K562 (cell line): Measurements from ENCODE around the gene AIMP1. TPM values are rescaled to one million over a fixed set of nuclear protein-coding genes. Genes with fewer than 3 reads are reported as not detected.
A peak's percentile ranks its signal among the peaks of the same experiment; 100 is the strongest.

Source experiments
- ATAC-seq: fragments of 200-7000 bp; cut with Tn5 transposase; 3 replicates; pipeline ENCODE4 v1.9.1; 2020; ENCODE audit warnings: moderate library complexity
- BruUV-seq: library from RNA; stranded (reverse); fragments of 400-500 nt; replicated peaks from 2 replicates; lab custom pipeline; 2021; lab: Mats Ljungman, UMichigan
- CTCF ChIA-PET: fragments of 300-600 bp; formaldehyde crosslinking; extraction: SDS; loops from one replicate; lab custom pipeline; 2021; ENCODE audit warnings: low intra/inter-chr PET ratio; lab: Yijun Ruan, JAX
- POLR2A ChIA-PET: fragments of 300-600, 350-650 bp; sonication (Branson Sonifier 250); formaldehyde crosslinking; extraction: SDS; loops from one replicate; lab custom pipeline; 2021; ENCODE audit warnings: antibody characterized with exemption, inconsistent platforms; lab: Yijun Ruan, JAX
- DNase-seq, 4 experiments: peaks; one replicate each; pipeline versions ENCODE4 v3.0.0 to v3.0.0-alpha.2; 2011 to 2018; ENCODE audit warnings: low spot score in 3 of 4, mixed read lengths in 3 of 4; ENCODE audit errors: extremely low read depth in 1 of 4
- FAIRE-seq: peaks from 2 replicates; lab custom pipeline; 2011; peaks lifted over from hg19 to GRCh38; lab: Jason Lieb, UNC
- H2AFZ ChIP-seq: 2 replicates; pipeline ENCODE4 v1.6.0; 2011; ENCODE audit warnings: low read depth, low read length, control low read depth, inconsistent platforms
- H3K27ac ChIP-seq: fragments of 200-600 bp; 3 replicates; pipeline ENCODE4 v1.8.0; 2011; ENCODE audit warnings: low read depth, mild to moderate bottlenecking, control low read depth, inconsistent platforms, low read length, moderate library complexity, mixed read lengths; ENCODE audit errors: extremely low read depth
- H3K27me3 ChIP-seq, 2 experiments: fragments of 300-600 bp in 1 of 2; 2 replicates in 1 of 2; 3 replicates in 1 of 2; pipeline versions ENCODE4 v1.6.0 to v1.8.0; 2011; ENCODE audit warnings: inconsistent platforms in 2 of 2, low read length in 2 of 2, mild to moderate bottlenecking in 1 of 2, mixed read lengths in 1 of 2, moderate library complexity in 1 of 2; ENCODE audit not compliant: control insufficient read depth in 2 of 2, insufficient read depth in 2 of 2
- H3K36me3 ChIP-seq: fragments of 300-600 bp; 3 replicates; pipeline ENCODE4 v1.8.0; 2011; ENCODE audit warnings: mild to moderate bottlenecking, low read length, inconsistent platforms; ENCODE audit not compliant: control insufficient read depth, insufficient read depth
- H3K4me1 ChIP-seq, 2 experiments: fragments of 200-600 bp in 1 of 2; replicated peaks in 1 of 2; 2 replicates in 1 of 2; 3 replicates in 1 of 2; pipeline versions ENCODE4 v1.5.1 to v1.8.0; 2011; ENCODE audit warnings: inconsistent platforms in 2 of 2, low read length in 2 of 2, mild to moderate bottlenecking in 1 of 2, mixed read lengths in 1 of 2, moderate library complexity in 1 of 2; ENCODE audit not compliant: control insufficient read depth in 2 of 2, insufficient read depth in 2 of 2
- H3K4me2 ChIP-seq: 2 replicates; pipeline ENCODE4 v1.6.1; 2011; ENCODE audit warnings: low read length, control low read depth, inconsistent platforms, mixed read lengths; ENCODE audit not compliant: insufficient read depth
- H3K4me3 ChIP-seq: fragments of 200-600 bp; sonication (generic), shearing (Covaris generic); 2 replicates; pipeline ENCODE4 v1.5.1; 2016; ENCODE audit warnings: control low read depth, inconsistent platforms
- H3K79me2 ChIP-seq: fragments of 200-600 bp; 3 replicates; pipeline ENCODE4 v1.8.0; 2011; ENCODE audit warnings: low read length, inconsistent platforms; ENCODE audit not compliant: control insufficient read depth, insufficient read depth
- H3K9ac ChIP-seq, 2 experiments: 2 replicates each; pipeline versions ENCODE4 v1.6.0 to v1.6.1; 2011; ENCODE audit warnings: low read depth in 2 of 2, low read length in 2 of 2, control low read depth in 1 of 2, inconsistent platforms in 1 of 2, mild to moderate bottlenecking in 1 of 2, mixed read lengths in 1 of 2; ENCODE audit not compliant: insufficient read depth in 1 of 2
- H3K9me1 ChIP-seq: one replicate; pipeline ENCODE4 v1.6.0; 2011; ENCODE audit warnings: inconsistent platforms, mild to moderate bottlenecking, low read length, moderate library complexity; ENCODE audit not compliant: control insufficient read depth, insufficient read depth
- H3K9me3 ChIP-seq: replicated peaks from 2 replicates; pipeline ENCODE4 v1.5.1; 2011; ENCODE audit warnings: low read depth, low read length, inconsistent platforms; ENCODE audit not compliant: control insufficient read depth, insufficient read depth
- H4K20me1 ChIP-seq: replicated peaks from 2 replicates; pipeline ENCODE4 v1.6.1; 2011; ENCODE audit warnings: low read length, inconsistent platforms, mixed read lengths; ENCODE audit not compliant: control insufficient read depth, insufficient read depth
- CBX1 ChIP-seq: sonication (generic); IDR thresholded peaks from 2 replicates; pipeline ENCODE4 v1.6.1; 2016; ENCODE audit warnings: antibody characterized with exemption, low read depth, mild to moderate bottlenecking
- CEBPB ChIP-seq: fragments of 450-650 bp; IDR thresholded peaks from 2 replicates; pipeline ENCODE4 v1.6.1; 2016; ENCODE audit warnings: missing genetic modification characterization, missing compliant biosample characterization
- CEBPG ChIP-seq, 3 experiments: fragments of 200-800 bp in 1 of 3; sonication (Bioruptor generic) in 1 of 3; sonication (generic) in 1 of 3; formaldehyde crosslinking in 1 of 3; IDR thresholded peaks in 2 of 3; conservative IDR thresholded peaks in 1 of 3; 2 replicates each; pipeline versions ENCODE4 v1.6.1 to v1.8.0; 2016 to 2022; ENCODE audit warnings: missing compliant biosample characterization in 2 of 3, missing genetic modification characterization in 2 of 3, mild to moderate bottlenecking in 1 of 3, missing genetic modification reagents in 1 of 3
- FOXM1 ChIP-seq, 2 experiments: fragments of 450-650 bp in 1 of 2; sonication (generic) in 1 of 2; formaldehyde crosslinking in 1 of 2; IDR thresholded peaks; 2 replicates each; pipeline versions ENCODE4 v1.6.1 to v1.9.0; 2017 to 2022; ENCODE audit warnings: low read depth in 2 of 2, mild to moderate bottlenecking in 2 of 2, missing genetic modification reagents in 1 of 2, moderate library complexity in 1 of 2
- MAFG ChIP-seq: fragments of 450-650 bp; conservative IDR thresholded peaks from 2 replicates; pipeline ENCODE4 v1.6.1; 2016; ENCODE audit warnings: missing genetic modification characterization, missing compliant biosample characterization
- SMARCA5 ChIP-seq: fragments of 450-650 bp; IDR thresholded peaks from 2 replicates; pipeline ENCODE4 v1.6.1; 2016
- SREBF1 ChIP-seq: fragments of 150-350 bp; IDR thresholded peaks from 2 replicates; pipeline ENCODE4 v1.6.1; 2014; ENCODE audit warnings: antibody characterized with exemption, low read depth, low read length, borderline replicate concordance
- YY1 ChIP-seq, 3 experiments: IDR thresholded peaks; 2 replicates each; pipeline ENCODE4 v1.6.1; 2011; ENCODE audit warnings: low read length in 2 of 3, mild to moderate bottlenecking in 2 of 3, moderate library complexity in 2 of 3, borderline replicate concordance in 1 of 3, control low read depth in 1 of 3, low read depth in 1 of 3; ENCODE audit not compliant: insufficient read depth in 3 of 3, insufficient replicate concordance in 2 of 3, control insufficient read depth in 1 of 3, insufficient read length in 1 of 3; ENCODE audit errors: extremely low read depth in 1 of 3
- ZNF511 ChIP-seq: sonication (generic); formaldehyde crosslinking; IDR thresholded peaks from 2 replicates; pipeline ENCODE4 v1.8.0; 2022; ENCODE audit warnings: mild to moderate bottlenecking, missing genetic modification reagents
- ZNF512 ChIP-seq: IDR thresholded peaks from 2 replicates; pipeline ENCODE4 v1.6.1; 2016; ENCODE audit warnings: missing genetic modification characterization, missing compliant biosample characterization
- WGBS: fragments of 100-300 bp; shearing (Covaris generic); methylation state at CpG from one replicate; pipeline ENCODE4 v1.1.6; 2016; ENCODE audit warnings: low coverage, mixed read lengths; ENCODE audit not compliant: insufficient coverage; ENCODE audit errors: missing lambda C conversion rate; 5-methylcytosine and 5-hydroxymethylcytosine counted together
- in situ Hi-C: fragments of 300-500 bp; cut with MboI; formaldehyde crosslinking; loops from 4 replicates; pipeline ENCODE4 v1.15.0; 2018; ENCODE audit warnings: inconsistent platforms, mixed read lengths
- intact Hi-C: fragments of 100-400 bp; cut with micrococcal nuclease; formaldehyde crosslinking; loops from 2 replicates; pipeline ENCODE4 v1.14.2; 2022
- polyA plus RNA-seq, 8 experiments: library from polyadenylated mRNA; depleted of rRNA in 4 of 8; stranded (reverse) in 5 of 8; unstranded in 3 of 8; fragments of >200 nt; fragmentation: Nextera tagmentation in 2 of 8; fragmentation: Illumina TruSeq in 1 of 8; extraction: Ambion mirVana in 2 of 8; extraction: Trizol in 1 of 8; gene quantifications; 2 replicates each; pipeline versions ENCODE4 v1.2.1 to v1.2.3, GENCODE V29; 2011 to 2014; ENCODE audit warnings: inconsistent platforms in 1 of 8, missing spikeins in 1 of 8
- total RNA-seq, 7 experiments: library from RNA; depleted of rRNA in 6 of 7; stranded (reverse); fragments of >200 nt in 6 of 7; fragmentation: Illumina TruSeq in 2 of 7; extraction: Trizol in 2 of 7; gene quantifications; 2 replicates each; pipeline versions ENCODE4 v1.2.1 to v1.2.3, GENCODE V29; 2011 to 2021; ENCODE audit warnings: low replicate concordance in 1 of 7

Gene AIMP1
- total and polyA plus RNA-seq, 9 of the 15 experiments (the other 6 are each of a cell fraction or from before 2014, with no cell fraction given), result 39.9 to 141 (median 70.1) TPM

GRCh38 chr4:106287353-106287969 is 28.9 kb upstream of the AIMP1 start (continued):
- TF ChIP-seq SREBF1, result no peak
- peak; percentile 31; the same call in 1 of the 2 replicates for TF ChIP-seq MAFG (tag)
- no peak for TF ChIP-seq SMARCA5
- TF ChIP-seq CEBPB (tag), result peak; percentile 83
- TF ChIP-seq YY1 (IDR thresholded peaks at IDR 0.05; ENCODE audit: borderline replicate concordance in 1 of 3, control insufficient read depth in 1 of 3, extremely low read depth in 1 of 3, insufficient read depth in 3 of 3, insufficient read length in 1 of 3, insufficient replicate concordance in 2 of 3, low read depth in 1 of 3, low read length in 2 of 3), result peak in 1 of 3 experiments; percentile 28
- no peak for TF ChIP-seq CBX1
- TF ChIP-seq, all 486 proteins: peak for 10

- Histone ChIP-seq H3K4me3 (no peak overlapping the region), H3K9me3 (no peaks in the 10 kb centered on the region), H3K4me2 (no peak overlapping the region), H4K20me1 (no peaks in the 10 kb centered on the region), H2AFZ (no peak overlapping the region), H3K4me1 (0 out of 5 replicates have a peak, but pooled peaks cover 0 to 4% of the 10 kb centered on the region in 2 experiments), H3K9ac (no peak overlapping the region), H3K36me3 (peaks cover 30% of the 10 kb centered on the region; the same call in 1 of the 3 replicates), H3K9me1 (no peaks in the 10 kb centered on the region), H3K79me2 (no peaks in the 10 kb centered on the region), H3K27ac (no peak overlapping the region), H3K27me3 (no peaks in the 10 kb centered on the region)
- ATAC-seq (no peak), DNase-seq (no peak), FAIRE-seq (no peak)
- TF ChIP-seq ZNF512 (tag) (no peak), FOXM1 (IDR thresholded peaks at IDR 0.05; ENCODE audit: low read depth) (no peak), FOXM1 (CRISPR knock-in tag; IDR thresholded peaks at IDR 0.05; ENCODE audit: low read depth) (no peak), ZNF511 (CRISPR knock-in tag) (no peak), CEBPG (CRISPR knock-in tag; IDR thresholded peaks at IDR 0.05) (no peak), CEBPG (tag; conservative IDR thresholded peaks at IDR 0.05 in 1 of 2, IDR thresholded peaks at IDR 0.05 in 1 of 2) (0 out of 4 replicates have a peak, but pooled peaks of 1 of the 2 experiments have one; percentile 40)
- intact Hi-C loops (no loop called here), in situ Hi-C loops (no loop called here)
- WGBS, result no CpG with 5 or more reads among the region's 2 CpGs
- ChIA-PET POLR2A (no interaction called here), CTCF (no interaction called here)
- BruUV-seq, result no TSS peak
These were observed 26.6 kb upstream of the AIMP1 start for GRCh38 chr4:106289737-106290136.
